ENCODE results near the gene PCDH7. TPM values are rescaled to one million over a fixed set of nuclear protein-coding genes. Genes with fewer than 3 reads are reported as not detected.
A peak's percentile ranks its signal among the peaks of the same experiment; 100 is the strongest.

The PCDH7 gene
- total RNA-seq, 1 experiment from 2014 or later: 5.6 TPM

DNA sequence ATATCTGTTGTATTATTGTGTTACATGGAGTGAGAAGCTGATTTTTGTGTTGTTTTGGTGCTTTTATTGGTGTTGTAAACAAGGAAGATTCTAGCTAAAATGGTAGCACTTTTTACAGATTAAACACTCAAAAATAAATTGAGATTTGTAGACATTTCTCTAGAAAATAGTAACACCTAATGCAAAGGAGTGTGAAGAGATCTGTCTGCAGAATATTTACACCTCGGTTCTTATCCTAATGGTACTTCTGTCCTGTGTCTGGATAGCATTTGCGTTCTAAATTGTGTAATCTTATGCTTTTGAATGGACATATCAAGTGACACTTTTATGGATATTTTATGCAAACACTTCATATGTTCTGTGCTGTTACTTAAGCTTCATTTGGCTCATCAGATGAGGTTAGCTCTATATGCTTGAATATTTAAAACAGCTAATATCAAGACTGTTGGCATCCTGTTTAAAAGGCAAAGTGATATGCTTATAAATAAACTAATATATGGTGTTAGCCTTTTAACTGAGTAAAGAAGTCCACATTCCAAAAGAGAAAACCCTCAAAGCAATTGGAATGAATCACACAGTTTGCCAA is 6.0 kb downstream of the PCDH7 start:
- peaks cover 10% of the 10 kb centered on the region for H3K4me1 Mint-ChIP-seq (ENCODE audit: insufficient read depth, unreplicated experiment)
- intact Hi-C loops (cut with micrococcal nuclease): no loop called here
- H3K27ac Mint-ChIP-seq (ENCODE audit: low read depth, unreplicated experiment): no peak overlapping the region
- CTCF ChIA-PET: interaction anchor here (0.6 kb wide), 1 partner anchor 118 kb away, joined by 4 read pairs; no protein-coding TSS in a partner anchor
- H3K36me3 Mint-ChIP-seq (ENCODE audit: insufficient read depth, unreplicated experiment): no peaks in the 10 kb centered on the region
- H3K9me3 Mint-ChIP-seq (ENCODE audit: unreplicated experiment): no peaks in the 10 kb centered on the region
- DNase-seq (ENCODE audit: unreplicated experiment): peak; percentile 30
- peak overlapping the region; percentile 23 for H3K4me3 Mint-ChIP-seq (ENCODE audit: unreplicated experiment)
- POLR2A ChIA-PET: interaction anchor here (0.7 to 1.3 kb wide), 2 partner anchors 32 to 212 kb away, joined by 3 to 4 read pairs; no protein-coding TSS in a partner anchor
- BruUV-seq (replicated peaks): no TSS peak
- H3K27me3 Mint-ChIP-seq (ENCODE audit: insufficient read depth, unreplicated experiment): no peaks in the 10 kb centered on the region
- TF ChIP-seq, protein P1, sequence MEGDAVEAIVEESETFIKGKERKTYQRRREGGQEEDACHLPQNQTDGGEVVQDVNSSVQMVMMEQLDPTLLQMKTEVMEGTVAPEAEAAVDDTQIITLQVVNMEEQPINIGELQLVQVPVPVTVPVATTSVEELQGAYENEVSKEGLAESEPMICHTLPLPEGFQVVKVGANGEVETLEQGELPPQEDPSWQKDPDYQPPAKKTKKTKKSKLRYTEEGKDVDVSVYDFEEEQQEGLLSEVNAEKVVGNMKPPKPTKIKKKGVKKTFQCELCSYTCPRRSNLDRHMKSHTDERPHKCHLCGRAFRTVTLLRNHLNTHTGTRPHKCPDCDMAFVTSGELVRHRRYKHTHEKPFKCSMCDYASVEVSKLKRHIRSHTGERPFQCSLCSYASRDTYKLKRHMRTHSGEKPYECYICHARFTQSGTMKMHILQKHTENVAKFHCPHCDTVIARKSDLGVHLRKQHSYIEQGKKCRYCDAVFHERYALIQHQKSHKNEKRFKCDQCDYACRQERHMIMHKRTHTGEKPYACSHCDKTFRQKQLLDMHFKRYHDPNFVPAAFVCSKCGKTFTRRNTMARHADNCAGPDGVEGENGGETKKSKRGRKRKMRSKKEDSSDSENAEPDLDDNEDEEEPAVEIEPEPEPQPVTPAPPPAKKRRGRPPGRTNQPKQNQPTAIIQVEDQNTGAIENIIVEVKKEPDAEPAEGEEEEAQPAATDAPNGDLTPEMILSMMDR (IDR thresholded peaks at IDR 0.05; ENCODE audit: unreplicated experiment): no peak

GRCh38 chr4:30727409-30727808 is 7.2 kb downstream of the PCDH7 start:
- no TSS peak for BruUV-seq (replicated peaks)
- TF ChIP-seq, protein P1 (IDR thresholded peaks at IDR 0.05; ENCODE audit: unreplicated experiment): no peak
- Mint-ChIP-seq H3K27ac (ENCODE audit: low read depth, unreplicated experiment) (no peak overlapping the region), H3K4me3 (ENCODE audit: unreplicated experiment) (no peak overlapping the region), H3K9me3 (ENCODE audit: unreplicated experiment) (no peaks in the 10 kb centered on the region), H3K27me3 (ENCODE audit: insufficient read depth, unreplicated experiment) (no peaks in the 10 kb centered on the region), H3K4me1 (ENCODE audit: insufficient read depth, unreplicated experiment) (peaks cover 10% of the 10 kb centered on the region), H3K36me3 (ENCODE audit: insufficient read depth, unreplicated experiment) (no peaks in the 10 kb centered on the region)
- intact Hi-C loops (cut with micrococcal nuclease): no loop called here
- ChIA-PET POLR2A (interaction anchor here (1.2 kb wide), 1 partner anchor 9 kb away, joined by 5 read pairs; no protein-coding TSS in a partner anchor), CTCF (interaction anchor here (0.6 to 1.0 kb wide), 3 partner anchors 9 to 958 kb away, joined by 3 to 4 read pairs (median 3); no protein-coding TSS in a partner anchor)
- DNase-seq (ENCODE audit: unreplicated experiment): no peak

GRCh38 chr4:30728311-30728710 is 8.1 kb downstream of the PCDH7 start:
- TF ChIP-seq, protein P1 (IDR thresholded peaks at IDR 0.05; ENCODE audit: unreplicated experiment): no peak
- CTCF ChIA-PET: interaction anchor here (1.0 kb wide), 1 partner anchor 29 kb away, joined by 3 read pairs; no protein-coding TSS in a partner anchor
- DNase-seq (ENCODE audit: unreplicated experiment): peak; percentile 50
- Mint-ChIP-seq H3K27ac (ENCODE audit: low read depth, unreplicated experiment) (no peak overlapping the region), H3K4me1 (ENCODE audit: insufficient read depth, unreplicated experiment) (peaks cover 10% of the 10 kb centered on the region), H3K4me3 (ENCODE audit: unreplicated experiment) (no peak overlapping the region), H3K9me3 (ENCODE audit: unreplicated experiment) (no peaks in the 10 kb centered on the region), H3K27me3 (ENCODE audit: insufficient read depth, unreplicated experiment) (no peaks in the 10 kb centered on the region), H3K36me3 (ENCODE audit: insufficient read depth, unreplicated experiment) (no peaks in the 10 kb centered on the region)
- POLR2A ChIA-PET: interaction anchor here (0.5 to 0.9 kb wide), 3 partner anchors 81 to 514 kb away, joined by 3 to 4 read pairs (median 3); no protein-coding TSS in a partner anchor
- intact Hi-C loops (cut with micrococcal nuclease): no loop called here
- BruUV-seq (replicated peaks): no TSS peak

- ChIA-PET POLR2A (no interaction called here), CTCF (interaction anchor here (0.7 kb wide), 1 partner anchor 63 kb away, joined by 3 read pairs; no protein-coding TSS in a partner anchor)
- Mint-ChIP-seq H3K27me3 (ENCODE audit: insufficient read depth, unreplicated experiment) (no peaks in the 10 kb centered on the region), H3K36me3 (ENCODE audit: insufficient read depth, unreplicated experiment) (no peaks in the 10 kb centered on the region), H3K27ac (ENCODE audit: low read depth, unreplicated experiment) (no peak overlapping the region), H3K9me3 (ENCODE audit: unreplicated experiment) (no peaks in the 10 kb centered on the region), H3K4me1 (ENCODE audit: insufficient read depth, unreplicated experiment) (no peaks in the 10 kb centered on the region), H3K4me3 (ENCODE audit: unreplicated experiment) (no peak overlapping the region)
- TF ChIP-seq, protein P1 (IDR thresholded peaks at IDR 0.05; ENCODE audit: unreplicated experiment): no peak
- no peak for DNase-seq (ENCODE audit: unreplicated experiment)
- no TSS peak for BruUV-seq (replicated peaks)
- intact Hi-C loops (cut with micrococcal nuclease): no loop called here
These were observed 23.7 kb downstream of the PCDH7 start for GRCh38 chr4:30743897-30744296.
